AG04449 (cell line): Measurements from ENCODE around the gene CACNG8.

Experiments used
- CTCF ChIA-PET: fragments of 350-600 bp; formaldehyde crosslinking; extraction: SDS; loops from one replicate; lab custom pipeline; 2021; ENCODE audit warnings: antibody characterized with exemption; lab: Yijun Ruan, JAX
- POLR2A ChIA-PET: fragments of 400-600, 350-600 bp; formaldehyde crosslinking; extraction: SDS; loops from one replicate; lab custom pipeline; 2020; ENCODE audit warnings: antibody characterized with exemption, inconsistent platforms; lab: Yijun Ruan, JAX
- DNase-seq: peaks from one replicate; pipeline ENCODE4 v3.0.0-alpha.2; 2010; ENCODE audit warnings: low read depth, low spot score
- H3K4me3 ChIP-seq: 2 replicates; pipeline ENCODE4 v1.5.1; 2011; ENCODE audit warnings: low read depth, mild to moderate bottlenecking, control low read depth, low read length
- CTCF ChIP-seq: IDR thresholded peaks from one replicate; pipeline ENCODE4 v1.5.1; 2011; ENCODE audit warnings: mild to moderate bottlenecking, moderate library complexity, low read length, control low read depth, inconsistent platforms; ENCODE audit not compliant: insufficient read depth; ENCODE audit errors: missing control alignments

CACNG8 gene

GRCh38 chr19:53951436-53951835 lies 11.3 kb upstream of the CACNG8 start:
- CTCF ChIA-PET = no interaction called here
- TF ChIP-seq CTCF = no peak
- no peak for DNase-seq
- H3K4me3 ChIP-seq = no peak overlapping the region
- POLR2A ChIA-PET = no interaction called here

- POLR2A ChIA-PET = no interaction called here
- TF ChIP-seq CTCF = no peak
- no peak overlapping the region for H3K4me3 ChIP-seq
- no peak for DNase-seq
- CTCF ChIA-PET = no interaction called here
Observed at GRCh38 chr19:53951947-53952346, 10.8 kb upstream of the CACNG8 start.

- H3K4me3 ChIP-seq = no peak overlapping the region
- ChIA-PET CTCF (interaction anchor here (1.3 kb wide), 1 partner anchor 160 kb away, joined by 4 read pairs; no protein-coding TSS in a partner anchor), POLR2A (no interaction called here)
- TF ChIP-seq CTCF = no peak
- no peak for DNase-seq
Observed at GRCh38 chr19:53953383-53953782, 9.4 kb upstream of the CACNG8 start.

GRCh38 chr19:53957448-53958167 lies 5.1 kb upstream of the CACNG8 start:
- no peak for DNase-seq
- TF ChIP-seq CTCF = no peak
- ChIA-PET POLR2A (no interaction called here), CTCF (no interaction called here)
- H3K4me3 ChIP-seq = no peak overlapping the region

GRCh38 chr19:53958168-53958571 lies 4.6 kb upstream of the CACNG8 start:
- ChIA-PET POLR2A (no interaction called here), CTCF (no interaction called here)
- DNase-seq = no peak
- no peak for TF ChIP-seq CTCF
- H3K4me3 ChIP-seq = no peak overlapping the region

GRCh38 chr19:53958823-53959757 lies 3.6 kb upstream of the CACNG8 start:
- no peak for TF ChIP-seq CTCF
- POLR2A ChIA-PET = no interaction called here
- no peak overlapping the region for H3K4me3 ChIP-seq
- CTCF ChIA-PET = no interaction called here
- no peak for DNase-seq
